Lower leg skin (tissue), 4 donors: ENCODE data around the gene SPAG17. TPM values are rescaled to one million over a fixed set of nuclear protein-coding genes. Genes with fewer than 3 reads are reported as not detected.

Experiments
- DNase-seq, 2 donors: peaks; one replicate each; pipeline ENCODE4 v3.0.0-alpha.2; 2019; ENCODE audit warnings: low spot score in 2 of 2
- H3K4me3 ChIP-seq: fragments of 200-600 bp; sonication (generic); 2 replicates; pipeline ENCODE4 v1.5.1; 2017; ENCODE audit warnings: mild to moderate bottlenecking, low read depth; ENCODE audit not compliant: poor library complexity, severe bottlenecking
- POLR2A ChIP-seq, 2 donors: fragments of 450-650 bp; IDR thresholded peaks; one replicate each; pipeline ENCODE4 v1.6.1; 2016 to 2017; ENCODE audit warnings: antibody characterized with exemption in 2 of 2, mild to moderate bottlenecking in 1 of 2, moderate library complexity in 1 of 2
- WGBS, 2 donors: methylation state at CpG; one replicate each; pipeline ENCODE4 v1.1.5; 2018; 5-methylcytosine and 5-hydroxymethylcytosine counted together
- intact Hi-C: fragments of 100-400 bp; cut with DNase I; formaldehyde crosslinking; loops from one replicate; pipeline ENCODE4 v1.15.0; 2023; ENCODE audit warnings: low total_unique reads
- total RNA-seq, 4 donors: library from RNA; depleted of rRNA; stranded (reverse); fragments of >200 nt; gene quantifications; one replicate each; pipeline ENCODE4 v1.1.0, GENCODE V29; 2016
- TF ChIP-seq, protein P1 (sequence below), 3 donors: fragments of 450-650 bp; IDR thresholded peaks; one replicate each; pipeline ENCODE4 v1.5.1; 2016; ENCODE audit warnings: antibody characterized with exemption in 3 of 3, mild to moderate bottlenecking in 3 of 3, moderate library complexity in 2 of 3

Gene SPAG17
- total RNA-seq, 4 donors from 2014 or later = 3.3 to 7.9 TPM; not detected in 2

DNA sequence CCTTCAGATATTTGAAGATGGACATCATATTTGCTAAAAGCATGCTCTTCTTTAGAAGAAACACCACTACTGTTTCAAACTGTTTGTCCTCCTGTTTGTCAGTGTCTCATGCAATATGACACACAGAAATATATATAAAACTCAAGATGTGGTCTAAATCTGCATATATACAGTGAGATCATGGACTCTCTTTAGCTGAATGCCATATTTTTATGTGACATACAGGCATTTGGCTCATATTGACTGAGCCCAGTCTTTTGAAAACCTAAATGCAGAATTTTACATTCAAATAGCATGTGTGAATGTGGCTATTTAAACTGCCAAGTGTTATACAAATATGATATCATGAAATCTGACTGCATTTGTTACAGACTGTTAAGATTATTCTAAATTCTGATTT, 274.0 kb downstream of the SPAG17 start:
- intact Hi-C loops = no loop called here
- DNase-seq = no peak
- TF ChIP-seq, protein P1, sequence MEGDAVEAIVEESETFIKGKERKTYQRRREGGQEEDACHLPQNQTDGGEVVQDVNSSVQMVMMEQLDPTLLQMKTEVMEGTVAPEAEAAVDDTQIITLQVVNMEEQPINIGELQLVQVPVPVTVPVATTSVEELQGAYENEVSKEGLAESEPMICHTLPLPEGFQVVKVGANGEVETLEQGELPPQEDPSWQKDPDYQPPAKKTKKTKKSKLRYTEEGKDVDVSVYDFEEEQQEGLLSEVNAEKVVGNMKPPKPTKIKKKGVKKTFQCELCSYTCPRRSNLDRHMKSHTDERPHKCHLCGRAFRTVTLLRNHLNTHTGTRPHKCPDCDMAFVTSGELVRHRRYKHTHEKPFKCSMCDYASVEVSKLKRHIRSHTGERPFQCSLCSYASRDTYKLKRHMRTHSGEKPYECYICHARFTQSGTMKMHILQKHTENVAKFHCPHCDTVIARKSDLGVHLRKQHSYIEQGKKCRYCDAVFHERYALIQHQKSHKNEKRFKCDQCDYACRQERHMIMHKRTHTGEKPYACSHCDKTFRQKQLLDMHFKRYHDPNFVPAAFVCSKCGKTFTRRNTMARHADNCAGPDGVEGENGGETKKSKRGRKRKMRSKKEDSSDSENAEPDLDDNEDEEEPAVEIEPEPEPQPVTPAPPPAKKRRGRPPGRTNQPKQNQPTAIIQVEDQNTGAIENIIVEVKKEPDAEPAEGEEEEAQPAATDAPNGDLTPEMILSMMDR (IDR thresholded peaks at IDR 0.05) = no peak
- TF ChIP-seq POLR2A (IDR thresholded peaks at IDR 0.05) = no peak
- H3K4me3 ChIP-seq = no peak overlapping the region

DNA sequence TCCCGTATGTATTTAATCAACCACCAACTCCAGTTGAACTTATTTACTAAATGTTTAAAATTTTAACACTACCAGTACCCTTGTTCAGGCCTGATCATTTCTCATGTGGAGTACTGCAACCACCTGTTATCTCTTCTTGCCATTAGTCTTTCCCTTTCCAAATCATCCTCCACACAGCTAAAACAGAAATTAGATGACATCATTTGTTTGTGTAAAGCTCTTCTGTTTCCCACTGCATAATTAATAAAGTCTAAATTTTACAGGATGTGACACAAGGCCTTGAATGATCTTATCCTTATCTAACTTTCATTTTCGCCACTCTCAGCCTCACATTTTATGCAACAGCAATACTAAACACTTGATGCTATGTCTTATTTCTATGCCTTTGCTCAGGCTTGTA, 280.0 kb downstream of the SPAG17 start:
- intact Hi-C loops = no loop called here
- WGBS, 2 donors = 92 to 93% methylated on average over 2 of the region's 2 CpGs
- no peak for DNase-seq
- no peak overlapping the region for H3K4me3 ChIP-seq
- TF ChIP-seq POLR2A (IDR thresholded peaks at IDR 0.05) = no peak
- TF ChIP-seq, protein P1 (IDR thresholded peaks at IDR 0.05) = no peak

DNA sequence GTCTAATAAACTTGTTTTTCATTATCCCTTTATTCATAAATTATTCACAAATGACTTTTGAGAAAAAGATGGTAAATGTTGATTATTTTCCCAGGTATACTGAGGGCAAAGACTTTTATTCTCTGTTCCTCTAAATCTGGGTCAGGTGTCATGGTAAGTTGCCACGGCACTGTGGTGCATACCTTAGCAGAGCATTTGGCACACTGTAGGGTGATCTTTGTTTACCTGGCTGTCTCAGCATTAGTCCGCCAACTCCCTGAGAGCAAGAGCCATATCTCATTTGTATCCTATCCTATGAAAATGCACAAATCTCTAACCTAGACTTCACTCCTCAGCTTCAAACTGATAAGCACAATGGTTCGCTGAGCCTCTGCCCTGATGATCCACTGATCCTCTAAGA, 280.5 kb downstream of the SPAG17 start:
- 95 to 96% methylated on average over 3 of the region's 3 CpGs for WGBS, 2 donors
- H3K4me3 ChIP-seq = no peak overlapping the region
- no peak for TF ChIP-seq POLR2A (IDR thresholded peaks at IDR 0.05)
- TF ChIP-seq, protein P1 (IDR thresholded peaks at IDR 0.05) = no peak
- DNase-seq = no peak
- intact Hi-C loops = no loop called here
